GM15510 (cell line): ENCODE measurements around the gene MGAT5.

Experiments used
- POLR2A ChIP-seq: IDR thresholded peaks from 3 replicates; pipeline ENCODE4 v1.6.1; 2011; ENCODE audit warnings: borderline replicate concordance; ENCODE audit not compliant: insufficient read length; ENCODE audit errors: extremely low read depth

Gene MGAT5, protein sequence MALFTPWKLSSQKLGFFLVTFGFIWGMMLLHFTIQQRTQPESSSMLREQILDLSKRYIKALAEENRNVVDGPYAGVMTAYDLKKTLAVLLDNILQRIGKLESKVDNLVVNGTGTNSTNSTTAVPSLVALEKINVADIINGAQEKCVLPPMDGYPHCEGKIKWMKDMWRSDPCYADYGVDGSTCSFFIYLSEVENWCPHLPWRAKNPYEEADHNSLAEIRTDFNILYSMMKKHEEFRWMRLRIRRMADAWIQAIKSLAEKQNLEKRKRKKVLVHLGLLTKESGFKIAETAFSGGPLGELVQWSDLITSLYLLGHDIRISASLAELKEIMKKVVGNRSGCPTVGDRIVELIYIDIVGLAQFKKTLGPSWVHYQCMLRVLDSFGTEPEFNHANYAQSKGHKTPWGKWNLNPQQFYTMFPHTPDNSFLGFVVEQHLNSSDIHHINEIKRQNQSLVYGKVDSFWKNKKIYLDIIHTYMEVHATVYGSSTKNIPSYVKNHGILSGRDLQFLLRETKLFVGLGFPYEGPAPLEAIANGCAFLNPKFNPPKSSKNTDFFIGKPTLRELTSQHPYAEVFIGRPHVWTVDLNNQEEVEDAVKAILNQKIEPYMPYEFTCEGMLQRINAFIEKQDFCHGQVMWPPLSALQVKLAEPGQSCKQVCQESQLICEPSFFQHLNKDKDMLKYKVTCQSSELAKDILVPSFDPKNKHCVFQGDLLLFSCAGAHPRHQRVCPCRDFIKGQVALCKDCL

GRCh38 chr2:134253804-134254203, at the start of gene MGAT5:
Gene MGAT5 (plus strand): TSS chr2:134254072. CDS start chr2:134254404, 332 bp downstream.
- TF ChIP-seq POLR2A, result no peak

DNA sequence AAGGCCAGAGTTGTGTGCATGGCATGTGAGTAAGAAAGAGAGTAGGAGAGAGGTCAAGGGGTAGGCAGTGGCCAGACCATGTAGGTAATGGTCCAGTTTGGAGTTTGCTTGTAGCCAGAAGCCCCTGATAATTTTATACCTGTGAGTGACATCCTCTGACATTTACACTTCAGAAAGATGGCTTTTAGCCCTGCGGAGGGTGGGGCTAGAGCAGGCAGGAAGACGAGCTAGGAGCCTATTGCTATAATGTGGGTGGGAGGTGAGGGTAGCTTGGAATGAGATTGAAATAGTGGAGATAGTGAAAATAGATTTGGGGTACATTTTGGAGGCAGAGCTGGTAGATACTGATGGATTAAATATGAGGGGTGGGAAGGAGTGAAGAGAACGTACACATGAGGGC, 48.8 kb upstream of the MGAT5 start:
- TF ChIP-seq POLR2A, result no peak

DNA sequence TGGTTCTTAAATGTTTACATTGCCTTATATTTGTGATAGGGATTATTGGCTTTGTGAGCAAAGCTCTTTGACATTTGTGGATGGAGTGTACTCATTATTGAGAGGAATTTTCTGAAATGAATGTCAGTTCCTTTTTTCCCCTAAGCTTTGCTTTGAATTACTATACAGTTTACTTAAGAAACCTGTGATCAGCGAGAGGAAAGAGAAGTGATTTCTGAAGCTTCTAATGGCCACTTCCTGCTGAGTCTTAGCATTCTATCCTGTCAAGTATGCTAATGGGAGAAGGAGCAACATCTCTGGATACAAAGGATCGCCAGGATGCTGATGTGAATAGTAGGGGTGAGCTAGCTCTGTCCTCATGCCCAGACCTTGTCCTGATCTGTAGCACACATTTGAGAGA, 47.8 kb upstream of the MGAT5 start:
- no peak for TF ChIP-seq POLR2A

GRCh38 chr2:134206573-134206972, 47.3 kb upstream of the MGAT5 start:
- no peak for TF ChIP-seq POLR2A

DNA sequence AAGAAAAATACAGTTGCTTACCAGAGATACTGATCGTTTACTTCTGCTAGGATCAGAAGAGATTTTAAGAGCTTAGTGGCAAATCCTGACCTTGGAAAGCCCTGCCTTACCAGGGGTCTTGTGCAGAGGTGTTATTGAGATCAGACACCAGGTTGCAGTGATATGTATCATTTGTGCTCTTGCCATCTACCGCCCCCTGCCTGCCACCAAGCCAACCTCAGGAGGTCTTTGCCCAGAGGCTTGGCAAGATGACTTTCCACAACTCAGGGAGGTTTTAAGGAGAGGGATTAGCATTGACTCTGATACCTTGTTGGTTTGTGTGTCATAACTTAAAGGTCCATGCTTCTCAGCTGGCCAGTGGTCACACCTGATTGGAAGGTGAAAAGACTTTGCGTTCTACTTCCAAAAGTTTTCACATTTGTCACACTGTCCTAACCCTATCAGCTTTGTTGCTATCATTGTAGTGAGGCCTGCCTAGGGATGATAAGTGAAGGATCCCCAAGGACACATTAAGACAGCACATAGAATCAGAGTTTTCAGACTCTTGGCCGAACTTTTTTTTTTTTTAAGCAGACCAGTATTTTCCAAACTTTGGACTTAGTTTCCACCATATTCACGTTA, 46.2 kb upstream of the MGAT5 start:
- TF ChIP-seq POLR2A, result no peak

DNA sequence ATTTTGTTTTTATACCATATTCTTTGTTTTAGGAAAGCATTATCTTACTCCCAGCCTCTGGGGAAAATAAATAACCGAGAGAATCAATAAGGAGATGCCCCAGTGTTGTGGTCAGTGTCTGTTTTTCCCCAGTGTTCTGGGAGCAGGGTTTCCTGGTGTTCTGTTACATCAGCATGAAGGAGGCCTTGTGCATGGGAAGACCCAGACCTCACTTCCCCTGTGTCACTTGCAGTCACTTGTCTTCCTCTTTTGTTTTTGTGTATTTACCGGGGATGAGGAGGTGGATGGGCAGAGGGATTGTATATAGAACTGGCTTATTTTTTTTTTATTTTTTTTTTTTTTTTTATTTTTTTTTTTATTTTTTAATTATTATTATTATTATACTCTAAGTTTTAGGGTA, 45.0 kb upstream of the MGAT5 start:
- no peak for TF ChIP-seq POLR2A

DNA sequence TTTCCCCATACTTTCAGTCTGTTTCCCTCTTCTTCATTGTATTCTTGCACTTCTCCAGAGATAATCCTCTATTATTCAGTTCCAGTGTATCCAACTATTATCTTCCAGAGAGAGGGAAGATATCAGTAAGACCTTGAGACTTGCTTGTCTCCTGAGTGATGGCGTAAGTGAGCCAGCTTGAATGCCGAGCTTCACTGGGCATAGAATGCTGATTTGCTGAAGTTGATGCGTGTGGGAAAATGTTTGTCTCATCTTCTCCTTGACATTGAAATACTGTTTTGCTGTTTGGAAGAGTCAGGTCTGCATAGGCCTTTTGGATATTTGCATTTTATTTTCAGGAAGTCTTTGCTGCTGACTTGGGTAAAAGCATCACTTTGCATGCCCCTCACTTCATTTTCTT, 41.1 kb upstream of the MGAT5 start:
- no peak for TF ChIP-seq POLR2A

- TF ChIP-seq POLR2A, result no peak
These were observed 37.6 kb upstream of the MGAT5 start for GRCh38 chr2:134216152-134216829.

GRCh38 chr2:134217351-134217750, 36.5 kb upstream of the MGAT5 start:
- TF ChIP-seq POLR2A, result no peak

DNA sequence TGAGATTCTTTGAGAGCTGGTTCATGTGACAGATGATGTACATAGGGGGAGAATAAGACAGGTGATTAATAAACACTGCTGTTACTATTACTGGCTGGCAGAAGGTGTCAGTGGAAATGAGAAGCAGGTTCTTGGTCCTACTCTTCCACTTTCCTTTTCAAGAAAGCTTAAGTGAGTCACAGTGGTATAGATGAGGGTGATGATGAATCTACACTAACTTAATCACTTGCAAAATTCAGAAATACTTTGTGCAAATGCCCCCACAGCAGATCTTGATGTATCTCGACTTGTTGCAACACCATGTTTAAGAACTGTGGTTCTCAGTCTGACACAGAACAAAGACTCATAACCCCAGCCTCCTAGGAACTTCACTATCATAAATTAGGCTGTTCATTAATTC, 35.9 kb upstream of the MGAT5 start:
- TF ChIP-seq POLR2A, result no peak

- TF ChIP-seq POLR2A, result no peak
These were observed 35.5 kb upstream of the MGAT5 start for GRCh38 chr2:134218414-134218813.

DNA sequence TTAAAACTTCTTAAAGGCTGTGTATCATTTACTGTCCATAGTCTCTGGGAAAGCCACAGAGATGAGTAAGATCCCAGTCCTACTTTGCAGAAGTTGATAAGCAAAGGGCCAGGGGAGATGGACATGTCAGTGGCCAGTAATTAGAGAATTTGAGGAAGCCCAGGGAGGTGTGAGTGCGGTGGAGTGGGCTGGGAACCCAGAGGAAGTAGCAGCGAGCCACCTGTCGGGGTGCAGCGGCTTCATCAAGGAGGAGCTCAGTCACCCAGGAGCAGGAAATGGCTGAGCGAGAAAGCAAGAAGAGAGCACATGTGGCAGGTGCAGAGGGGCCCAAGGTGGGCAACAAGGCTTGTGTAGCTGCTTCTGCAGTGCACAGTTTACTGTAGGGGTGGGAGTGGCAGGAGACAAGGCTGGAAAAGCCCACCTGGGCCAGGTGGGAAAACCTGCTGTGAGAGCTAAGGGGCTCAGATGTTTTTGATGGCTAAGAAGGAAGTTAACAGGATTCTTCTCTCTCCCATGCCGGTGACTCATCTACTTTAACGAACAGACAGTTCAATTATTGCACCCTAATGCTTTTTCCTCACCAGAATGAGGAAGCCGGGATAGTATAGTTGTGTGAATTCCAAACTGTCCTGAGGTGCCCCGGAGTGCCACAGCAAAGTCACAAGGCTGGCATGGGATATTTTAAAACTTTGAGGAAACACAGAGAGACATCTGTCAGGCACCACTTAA, 34.8 kb upstream of the MGAT5 start:
- TF ChIP-seq POLR2A, result no peak

GRCh38 chr2:134220344-134220974, 33.4 kb upstream of the MGAT5 start:
- no peak for TF ChIP-seq POLR2A

DNA sequence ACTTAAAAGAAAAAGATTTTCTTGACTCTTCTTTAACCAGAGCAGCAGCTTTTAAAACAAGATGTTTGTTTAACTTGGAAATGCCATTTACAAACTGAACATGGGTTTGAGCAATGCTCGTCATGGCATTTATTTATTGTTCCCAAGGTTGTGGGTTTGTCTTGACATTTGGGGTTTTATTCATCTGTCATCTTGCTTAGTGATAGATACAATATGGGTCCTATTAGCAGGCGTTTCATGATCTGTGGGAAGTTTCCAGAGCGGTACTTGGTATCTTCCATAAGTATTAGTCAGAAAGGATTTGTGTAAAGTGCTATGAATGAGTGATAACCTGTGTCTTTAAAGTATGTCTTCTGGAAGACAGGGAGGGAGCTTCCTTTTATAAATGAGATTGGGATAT, 29.9 kb upstream of the MGAT5 start:
- no peak for TF ChIP-seq POLR2A
